Ascending aorta (tissue), 2 donors: ENCODE measurements around the gene VEGFC. TPM values are rescaled to one million over a fixed set of nuclear protein-coding genes. Genes with fewer than 3 reads are reported as not detected.

ENCODE experiments used
- DNase-seq, 2 donors: peaks; one replicate each; pipeline ENCODE4 v3.0.0-alpha.2; 2019; ENCODE audit warnings: low spot score in 2 of 2
- H3K27ac ChIP-seq, 2 donors: fragments of 200-600 bp; sonication (generic); one replicate each; pipeline ENCODE4 v1.5.1; 2016 to 2017; ENCODE audit warnings: mild to moderate bottlenecking in 1 of 2
- H3K27me3 ChIP-seq: fragments of 200-600 bp; sonication (generic); one replicate; pipeline ENCODE4 v1.5.1; 2017
- H3K36me3 ChIP-seq, 2 donors: fragments of 200-600 bp; sonication (generic); one replicate each; pipeline ENCODE4 v1.5.1; 2016
- H3K4me1 ChIP-seq, 2 donors: fragments of 200-600 bp; sonication (generic); one replicate each; pipeline ENCODE4 v1.5.1; 2016 to 2017; ENCODE audit warnings: mild to moderate bottlenecking in 1 of 2
- H3K4me3 ChIP-seq, 2 donors: fragments of 200-600 bp; sonication (generic); one replicate each; pipeline ENCODE4 v1.5.1; 2016 to 2017; ENCODE audit warnings: mild to moderate bottlenecking in 1 of 2
- H3K9me3 ChIP-seq, 2 donors: fragments of 200-600 bp; sonication (generic); one replicate each; pipeline ENCODE4 v1.5.1; 2016
- intact Hi-C: fragments of 100-400 bp; cut with DNase I; formaldehyde crosslinking; loops from one replicate; pipeline ENCODE4 v1.15.1; 2023
- total RNA-seq: library from RNA; depleted of rRNA; stranded (reverse); fragments of >200 nt; gene quantifications from one replicate; pipeline ENCODE4 v1.1.0, GENCODE V29; 2016
- TF ChIP-seq, protein P1 (sequence below), 3 experiments: fragments of 200-600 bp in 2 of 3; fragments of 450-650 bp in 1 of 3; sonication (generic) in 2 of 3; IDR thresholded peaks; one replicate each; pipeline ENCODE4 v1.5.1; 2016 to 2019; ENCODE audit warnings: antibody characterized with exemption in 3 of 3, mild to moderate bottlenecking in 1 of 3, moderate library complexity in 1 of 3

VEGFC gene
- total RNA-seq, 1 donor from 2014 or later, result 18.6 TPM

DNA sequence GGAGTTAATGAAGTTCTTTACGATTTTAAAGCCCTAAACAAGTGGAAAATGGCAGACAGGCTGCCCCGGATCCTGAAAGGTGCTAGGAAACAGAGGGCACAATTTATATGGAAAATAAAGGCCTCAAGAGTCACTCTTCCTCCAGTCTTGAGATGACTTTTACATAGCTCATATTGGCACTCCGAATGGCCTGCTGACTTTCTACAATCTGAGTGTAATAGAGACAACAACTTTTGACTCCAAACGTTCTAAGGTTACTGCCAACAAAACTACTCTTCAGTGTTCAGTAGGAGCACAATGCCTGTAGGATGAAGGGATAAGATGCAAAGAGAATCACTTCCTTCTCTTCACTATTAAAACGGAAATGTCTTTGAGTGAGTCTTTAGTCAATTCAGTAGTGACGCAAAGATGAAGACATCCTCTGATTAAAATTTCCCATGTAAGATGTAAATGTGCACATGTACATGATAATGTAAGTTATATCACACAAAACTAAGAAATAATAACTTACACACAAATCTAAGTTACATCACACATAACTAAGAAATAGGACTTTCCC is 40.5 kb downstream of the VEGFC start:
- no peak for DNase-seq
- intact Hi-C loops, result no loop called here

DNA sequence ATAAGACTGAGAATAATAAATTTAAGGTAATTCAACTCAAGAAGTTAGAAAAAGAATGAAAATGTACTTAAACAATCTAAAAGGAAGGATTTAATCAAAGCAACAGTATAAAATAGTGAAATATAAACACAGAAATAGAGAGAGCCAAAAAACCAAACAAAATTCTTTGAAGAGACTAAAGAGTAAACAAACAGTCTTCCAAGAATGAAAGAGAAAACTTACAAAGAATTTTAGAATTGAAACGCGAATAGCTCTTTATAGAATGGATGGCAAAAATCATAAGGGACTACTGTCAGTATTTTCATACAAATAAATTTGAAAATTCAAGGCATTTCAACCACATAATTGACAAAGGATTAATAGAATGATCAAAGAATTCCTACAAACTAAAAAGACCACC is 41.7 kb downstream of the VEGFC start:
- no peak for DNase-seq
- H3K27me3 ChIP-seq, result no peaks in the 10 kb centered on the region
- no peaks in the 10 kb centered on the region for H3K4me1 ChIP-seq
- H3K4me3 ChIP-seq, result no peak overlapping the region
- no peak overlapping the region for H3K27ac ChIP-seq
- intact Hi-C loops, result no loop called here
- H3K9me3 ChIP-seq, result no peaks in the 10 kb centered on the region
- TF ChIP-seq, protein P1, sequence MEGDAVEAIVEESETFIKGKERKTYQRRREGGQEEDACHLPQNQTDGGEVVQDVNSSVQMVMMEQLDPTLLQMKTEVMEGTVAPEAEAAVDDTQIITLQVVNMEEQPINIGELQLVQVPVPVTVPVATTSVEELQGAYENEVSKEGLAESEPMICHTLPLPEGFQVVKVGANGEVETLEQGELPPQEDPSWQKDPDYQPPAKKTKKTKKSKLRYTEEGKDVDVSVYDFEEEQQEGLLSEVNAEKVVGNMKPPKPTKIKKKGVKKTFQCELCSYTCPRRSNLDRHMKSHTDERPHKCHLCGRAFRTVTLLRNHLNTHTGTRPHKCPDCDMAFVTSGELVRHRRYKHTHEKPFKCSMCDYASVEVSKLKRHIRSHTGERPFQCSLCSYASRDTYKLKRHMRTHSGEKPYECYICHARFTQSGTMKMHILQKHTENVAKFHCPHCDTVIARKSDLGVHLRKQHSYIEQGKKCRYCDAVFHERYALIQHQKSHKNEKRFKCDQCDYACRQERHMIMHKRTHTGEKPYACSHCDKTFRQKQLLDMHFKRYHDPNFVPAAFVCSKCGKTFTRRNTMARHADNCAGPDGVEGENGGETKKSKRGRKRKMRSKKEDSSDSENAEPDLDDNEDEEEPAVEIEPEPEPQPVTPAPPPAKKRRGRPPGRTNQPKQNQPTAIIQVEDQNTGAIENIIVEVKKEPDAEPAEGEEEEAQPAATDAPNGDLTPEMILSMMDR (IDR thresholded peaks at IDR 0.05), result no peak
- H3K36me3 ChIP-seq, result no peaks in the 10 kb centered on the region

More for the DNA sequence above, 40.5 kb downstream of the VEGFC start:
- no peaks in the 10 kb centered on the region for H3K27me3 ChIP-seq
- TF ChIP-seq, protein P1 (IDR thresholded peaks at IDR 0.05), result no peak
- no peaks in the 10 kb centered on the region for H3K9me3 ChIP-seq
- no peak overlapping the region for H3K4me3 ChIP-seq
- no peaks in the 10 kb centered on the region for H3K36me3 ChIP-seq
- H3K4me1 ChIP-seq, result no peaks in the 10 kb centered on the region
- no peak overlapping the region for H3K27ac ChIP-seq

DNA sequence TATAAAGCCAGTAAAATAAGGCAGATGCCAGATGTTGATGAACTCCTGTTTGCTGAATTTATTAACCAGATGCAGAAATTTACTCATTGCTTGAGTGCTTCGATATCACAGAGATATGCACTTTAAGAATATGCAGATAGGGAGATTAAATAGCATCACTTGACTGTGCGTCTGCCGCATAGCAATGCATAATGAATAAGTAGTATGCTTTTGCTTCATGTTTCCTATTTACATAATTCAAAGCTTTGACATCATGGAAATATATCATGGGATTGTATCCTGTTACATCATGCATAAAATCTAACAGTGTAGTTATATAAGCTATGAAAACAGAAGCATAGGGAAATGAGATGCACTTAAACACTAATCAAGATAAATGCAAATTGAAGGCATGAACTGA is 45.9 kb downstream of the VEGFC start:
- no peak overlapping the region for H3K27ac ChIP-seq
- H3K4me1 ChIP-seq, result no peaks in the 10 kb centered on the region
- H3K4me3 ChIP-seq, result no peak overlapping the region
- no peaks in the 10 kb centered on the region for H3K27me3 ChIP-seq
- intact Hi-C loops, result no loop called here
- H3K36me3 ChIP-seq, result no peaks in the 10 kb centered on the region
- TF ChIP-seq, protein P1 (IDR thresholded peaks at IDR 0.05), result no peak
- H3K9me3 ChIP-seq, result no peaks in the 10 kb centered on the region
- no peak for DNase-seq

DNA sequence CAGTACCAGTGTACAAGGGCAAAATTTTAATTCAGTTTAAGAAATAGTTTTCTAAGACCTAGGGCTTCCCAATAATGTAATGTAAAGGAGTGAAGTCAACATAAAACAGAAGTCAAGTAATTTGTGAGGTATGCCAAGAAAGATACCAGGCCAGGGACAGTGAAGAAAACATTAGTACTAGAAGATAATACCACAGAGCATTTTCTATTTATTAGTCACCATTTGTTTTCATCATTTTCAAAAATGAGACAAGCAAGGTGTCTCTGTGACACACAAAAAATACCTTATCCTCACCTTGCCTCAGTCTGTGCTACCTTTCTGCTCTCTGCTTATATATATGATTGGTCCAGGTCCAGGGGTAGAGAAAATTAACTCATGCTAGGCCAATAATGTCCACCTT is 46.8 kb downstream of the VEGFC start:
- no peaks in the 10 kb centered on the region for H3K36me3 ChIP-seq
- H3K27me3 ChIP-seq, result no peaks in the 10 kb centered on the region
- no peak overlapping the region for H3K4me3 ChIP-seq
- no peaks in the 10 kb centered on the region for H3K4me1 ChIP-seq
- intact Hi-C loops, result no loop called here
- TF ChIP-seq, protein P1 (IDR thresholded peaks at IDR 0.05), result no peak
- no peaks in the 10 kb centered on the region for H3K9me3 ChIP-seq
- no peak for DNase-seq
- H3K27ac ChIP-seq, result no peak overlapping the region

DNA sequence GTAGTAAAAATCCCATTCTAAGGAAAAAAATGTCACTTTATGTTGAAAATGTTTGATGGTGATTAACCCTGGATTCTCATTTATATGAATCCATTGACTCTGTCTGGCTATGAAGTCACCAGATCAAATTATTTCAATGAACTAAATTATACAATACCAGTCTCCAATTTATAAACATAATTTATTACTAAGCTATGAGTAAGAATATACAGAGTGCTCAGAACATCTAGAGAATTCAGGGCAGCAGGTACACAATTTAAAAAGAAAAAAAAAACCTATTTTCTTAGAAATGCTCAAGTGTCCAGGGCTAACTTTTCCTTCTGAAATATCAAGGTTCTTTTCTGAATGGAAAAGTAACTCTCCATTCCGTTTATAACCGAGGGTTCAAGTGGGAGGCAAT is 48.6 kb downstream of the VEGFC start:
- Histone ChIP-seq H3K36me3 (no peaks in the 10 kb centered on the region), H3K27ac (no peak overlapping the region), H3K4me1 (no peaks in the 10 kb centered on the region), H3K4me3 (no peak overlapping the region), H3K9me3 (no peaks in the 10 kb centered on the region), H3K27me3 (no peaks in the 10 kb centered on the region)
- DNase-seq, result no peak
- TF ChIP-seq, protein P1 (IDR thresholded peaks at IDR 0.05), result no peak
- intact Hi-C loops, result no loop called here

DNA sequence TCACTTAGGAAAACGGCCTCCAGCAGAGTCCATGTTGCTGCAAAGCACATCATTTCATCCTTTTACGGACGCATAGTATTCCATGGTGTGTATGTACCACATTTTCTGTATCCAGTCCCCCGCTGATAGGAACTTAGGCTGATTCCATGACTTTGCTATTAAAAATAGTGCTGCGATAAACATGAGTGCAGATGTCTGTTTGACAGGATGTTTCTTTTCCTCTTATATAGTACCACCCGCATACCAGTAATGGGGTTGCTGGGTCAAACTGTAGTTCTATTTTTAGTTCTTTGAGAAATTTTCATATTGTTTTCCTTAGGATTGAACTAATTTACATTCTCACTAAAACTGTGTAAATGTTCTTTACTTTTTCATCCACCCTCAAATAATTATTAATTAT is 50.5 kb downstream of the VEGFC start:
- H3K27me3 ChIP-seq, result no peaks in the 10 kb centered on the region
- H3K27ac ChIP-seq, result no peak overlapping the region
- no peak overlapping the region for H3K4me3 ChIP-seq
- no peaks in the 10 kb centered on the region for H3K36me3 ChIP-seq
- TF ChIP-seq, protein P1 (IDR thresholded peaks at IDR 0.05), result no peak
- intact Hi-C loops, result no loop called here
- no peak for DNase-seq
- no peaks in the 10 kb centered on the region for H3K9me3 ChIP-seq
- H3K4me1 ChIP-seq, result no peaks in the 10 kb centered on the region
